Gastrocnemius medialis (tissue), 4 donors: ENCODE measurements around the gene ANXA1. TPM values are rescaled to one million over a fixed set of nuclear protein-coding genes. Genes with fewer than 3 reads are reported as not detected.
A peak's percentile ranks its signal among the peaks of the same experiment; 100 is the strongest.
"Not testable (repeated sequence)": the region's sequence is repeated elsewhere in the genome, so short reads cannot be mapped to it uniquely, and the experiment has no call there.

Experiments
- ATAC-seq, 2 donors: fragments of 150-250 bp; one replicate each; pipeline ENCODE4 v1.9.1; 2016
- DNase-seq, 2 donors: peaks; one replicate each; pipeline ENCODE4 v3.0.0-alpha.2; 2019
- H3K27ac ChIP-seq, 4 donors: fragments of 200-600 bp; sonication (generic); 1 replicate in 1 of 4; 2 replicates in 3 of 4; pipeline ENCODE4 v1.5.1; 2016 to 2018; ENCODE audit warnings: mild to moderate bottlenecking in 2 of 4, moderate library complexity in 1 of 4
- H3K27me3 ChIP-seq, 3 donors: fragments of 200-600 bp; sonication (generic) in 2 of 3; 1 replicate in 1 of 3; 2 replicates in 2 of 3; pipeline versions ENCODE4 v1.5.1 to v1.6.0; 2016 to 2019; ENCODE audit warnings: mild to moderate bottlenecking in 1 of 3, moderate library complexity in 1 of 3
- H3K36me3 ChIP-seq, 2 donors: fragments of 200-600 bp; sonication (generic) in 1 of 2; one replicate each; pipeline ENCODE4 v1.5.1; 2017 to 2018
- H3K4me1 ChIP-seq, 2 donors: fragments of 200-600 bp; sonication (generic) in 1 of 2; one replicate each; pipeline ENCODE4 v1.5.1; 2016 to 2017; ENCODE audit warnings: mild to moderate bottlenecking in 2 of 2
- H3K4me3 ChIP-seq, 4 donors: fragments of 200-600 bp; sonication (generic) in 3 of 4; 1 replicate in 1 of 4; 2 replicates in 3 of 4; pipeline ENCODE4 v1.5.1; 2016 to 2019; ENCODE audit warnings: mild to moderate bottlenecking in 2 of 4
- H3K9me3 ChIP-seq, 3 donors: fragments of 200-600 bp; sonication (generic) in 2 of 3; 1 replicate in 1 of 3; 2 replicates in 2 of 3; pipeline ENCODE4 v1.5.1; 2016 to 2019
- CTCF ChIP-seq, 5 experiments: fragments of 450-650 bp in 3 of 5; fragments of 200-600 bp in 2 of 5; sonication (generic) in 2 of 5; IDR thresholded peaks in 4 of 5; conservative IDR thresholded peaks in 1 of 5; 1 replicate in 4 of 5; 2 replicates in 1 of 5; pipeline ENCODE4 v1.5.1; 2016 to 2019; ENCODE audit warnings: antibody characterized with exemption in 5 of 5, mild to moderate bottlenecking in 3 of 5, moderate library complexity in 3 of 5
- POLR2A ChIP-seq, 2 donors: fragments of 450-650 bp; IDR thresholded peaks; one replicate each; pipeline ENCODE4 v1.6.1; 2017; ENCODE audit warnings: antibody characterized with exemption in 2 of 2, mild to moderate bottlenecking in 2 of 2, moderate library complexity in 2 of 2
- in situ Hi-C, 4 donors: fragments of 200-750 bp; cut with MboI; loops; one replicate each; pipeline versions ENCODE4 v1.15.0 to v1.8.0; 2017; ENCODE audit warnings: low sequenced_read_pairs in 4 of 4
- intact Hi-C: fragments of 100-400 bp; cut with DNase I; formaldehyde crosslinking; loops from one replicate; pipeline ENCODE4 v1.15.1; 2023; ENCODE audit warnings: low total_unique reads
- total RNA-seq, 4 donors: library from RNA; depleted of rRNA; stranded (reverse); fragments of >200 nt; gene quantifications; one replicate each; pipeline versions ENCODE4 v1.1.0 to v1.2.3, GENCODE V29; 2016

Gene ANXA1
- total RNA-seq = 10 to 100 TPM; 22.2 to 41.7 (median 31.1) TPM

- TF ChIP-seq CTCF (IDR thresholded peaks at IDR 0.05 in 4 of 5, conservative IDR thresholded peaks at IDR 0.05 in 1 of 5) = no peak
- TF ChIP-seq POLR2A (IDR thresholded peaks at IDR 0.05) = peak; percentile 46 to 70
- H3K27ac ChIP-seq = peak within 1 kb of the TSS; percentile 45 to 68 (median 66)
- in situ Hi-C loops = no loop called here
- H3K27me3 ChIP-seq = no peaks in the 10 kb centered on the region
- H3K4me3 ChIP-seq = peak within 1 kb of the TSS; percentile 46 to 55 (median 51)
- intact Hi-C loops = loop anchor here (1.0 kb wide), 1 partner anchor 20 kb away; no protein-coding TSS in a partner anchor
- no peaks in the 10 kb centered on the region for H3K9me3 ChIP-seq
- peaks cover 17 to 32% of the 10 kb centered on the region in 2 donors for H3K4me1 ChIP-seq
- DNase-seq (no peak), ATAC-seq (peak; percentile 73 to 75)
- H3K36me3 ChIP-seq = no peaks in the 10 kb centered on the region
Measured at GRCh38 chr9:73151653-73152542, at the start of gene ANXA1. Gene ANXA1, plus strand, starts transcription at chr9:73151865. Its CDS starts 6,671 bp downstream, at chr9:73158536.

GRCh38 chr9:73104342-73104741 lies 47.3 kb upstream of the ANXA1 start:
- in situ Hi-C loops (no loop called here), intact Hi-C loops (no loop called here)
- Histone ChIP-seq H3K4me3 (no peak overlapping the region), H3K9me3 (no peaks in the 10 kb centered on the region), H3K36me3 (no peaks in the 10 kb centered on the region), H3K4me1 (no peaks in the 10 kb centered on the region), H3K27ac (no peak overlapping the region), H3K27me3 (no peaks in the 10 kb centered on the region)
- TF ChIP-seq POLR2A (IDR thresholded peaks at IDR 0.05) (no peak), CTCF (IDR thresholded peaks at IDR 0.05 in 4 of 5, conservative IDR thresholded peaks at IDR 0.05 in 1 of 5) (no peak)
- DNase-seq (no peak), ATAC-seq (no peak)

- DNase-seq = no peak
- TF ChIP-seq CTCF (IDR thresholded peaks at IDR 0.05 in 4 of 5, conservative IDR thresholded peaks at IDR 0.05 in 1 of 5) (no peak), POLR2A (IDR thresholded peaks at IDR 0.05) (no peak)
- no peak for ATAC-seq
- intact Hi-C loops = no loop called here
- in situ Hi-C loops = loop anchor here (5.0 kb wide), 2 partner anchors 77 to 82 kb away; no protein-coding TSS in a partner anchor
- Histone ChIP-seq H3K27me3 (no peaks in the 10 kb centered on the region), H3K27ac (no peak overlapping the region), H3K4me1 (no peaks in the 10 kb centered on the region), H3K9me3 (no peaks in the 10 kb centered on the region), H3K36me3 (no peaks in the 10 kb centered on the region), H3K4me3 (no peak overlapping the region)
Measured at GRCh38 chr9:73104921-73105320, 46.7 kb upstream of the ANXA1 start.

GRCh38 chr9:73107489-73108069 lies 44.1 kb upstream of the ANXA1 start:
- peak in 1 of 2 donors; percentile 70 for ATAC-seq
- H3K27ac ChIP-seq, H3K4me3 ChIP-seq, H3K27me3 ChIP-seq, H3K4me1 ChIP-seq, H3K9me3 ChIP-seq, H3K36me3 ChIP-seq: not testable (repeated sequence)
- peak; percentile 8 to 19 for DNase-seq
- intact Hi-C loops = loop anchor here (2.0 kb wide), 1 partner anchor 75 kb away; no protein-coding TSS in a partner anchor
- in situ Hi-C loops = loop anchor here (5.0 kb wide), 2 partner anchors 75 to 80 kb away; no protein-coding TSS in a partner anchor
- peak in 4 of 5 experiments; percentile 57 to 69 (median 62) for TF ChIP-seq CTCF (IDR thresholded peaks at IDR 0.05 in 4 of 5, conservative IDR thresholded peaks at IDR 0.05 in 1 of 5)
